GM19328 (cell line): ENCODE measurements around the gene ESRRG.

Experiments used
- ATAC-seq: cut with Tn5 transposase; IDR thresholded peaks from one replicate; pipeline ENCODE4 v1.9.1; 2021; ENCODE audit warnings: mild to moderate bottlenecking, moderate library complexity; ENCODE audit not compliant: unreplicated experiment

Gene ESRRG

DNA sequence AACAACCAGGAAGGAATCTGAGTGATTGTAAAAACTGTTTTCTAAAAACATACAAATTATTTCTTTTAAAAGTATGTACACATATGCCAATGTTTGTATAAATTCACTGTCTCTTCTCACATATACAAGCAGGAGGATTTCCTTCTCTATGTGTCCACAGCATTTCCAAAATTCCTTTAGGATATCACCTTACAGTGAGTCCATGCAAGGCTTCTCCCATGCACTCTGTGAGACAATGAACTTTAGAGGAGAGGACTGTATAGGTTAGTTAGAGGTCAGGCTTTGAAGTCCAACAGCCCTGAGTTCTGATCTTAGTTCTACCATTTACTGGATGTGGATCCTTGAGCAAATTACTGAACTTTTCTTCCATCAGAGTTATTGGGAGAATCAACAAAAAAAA is 265.9 kb downstream of the ESRRG start:
- ATAC-seq, result no peak

DNA sequence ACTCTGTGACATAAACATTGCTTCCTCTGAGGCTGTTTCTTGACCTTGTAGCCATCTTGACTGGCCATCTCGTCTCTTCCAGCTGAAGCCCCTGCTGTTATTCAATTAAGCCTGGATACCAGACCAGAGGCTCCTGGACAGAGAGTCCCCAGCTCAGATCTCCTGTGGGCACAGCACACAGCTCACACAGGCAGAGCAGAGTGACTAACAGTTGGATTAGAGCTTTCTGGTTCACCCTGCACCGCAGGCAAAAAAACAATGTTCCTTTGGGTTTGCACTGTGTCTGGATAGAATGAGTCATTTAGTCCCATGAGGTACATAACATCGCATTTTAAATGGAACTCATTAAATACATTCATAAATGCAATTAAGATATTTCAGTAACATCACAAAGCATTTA is 266.5 kb downstream of the ESRRG start:
- ATAC-seq, result no peak

DNA sequence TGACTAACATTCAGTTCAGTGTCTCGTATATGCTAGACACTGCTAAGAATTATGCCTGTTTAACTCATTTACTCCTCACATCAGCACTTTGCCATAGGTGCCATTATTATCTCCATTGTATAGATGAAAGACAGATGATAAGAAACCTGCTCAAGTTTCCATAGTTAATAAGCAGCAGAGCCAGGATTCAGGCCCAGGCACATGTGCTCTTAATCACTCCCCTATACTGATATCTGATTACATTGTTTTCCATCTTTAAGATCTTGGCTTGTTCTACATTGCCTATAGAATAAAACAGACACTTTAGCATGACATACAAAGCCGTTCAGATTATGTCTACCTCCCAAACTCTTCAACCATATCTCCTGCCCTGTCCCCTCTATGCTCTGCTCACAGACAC is 269.5 kb downstream of the ESRRG start:
- ATAC-seq, result no peak
